Stomach (tissue), 4 donors: Measurements from ENCODE around the gene ASCC2.

Experiments used
- EP300 ChIP-seq: sonication (generic); formaldehyde crosslinking; IDR thresholded peaks from one replicate; pipeline ENCODE4 v1.6.1; 2017; ENCODE audit warnings: antibody characterized with exemption
- POLR2A ChIP-seq, 4 donors: fragments of 450-650 bp; IDR thresholded peaks; one replicate each; pipeline ENCODE4 v1.6.1; 2016; ENCODE audit warnings: antibody characterized with exemption in 4 of 4, control low read depth in 2 of 4, mild to moderate bottlenecking in 1 of 4, moderate library complexity in 1 of 4
- POLR2AphosphoS5 ChIP-seq, 3 donors: sonication (generic); formaldehyde crosslinking; IDR thresholded peaks; one replicate each; pipeline ENCODE4 v1.6.1; 2016; ENCODE audit warnings: antibody characterized with exemption in 3 of 3
- TF ChIP-seq, protein P1 (sequence below), 7 experiments: fragments of 450-650 bp in 4 of 7; fragments of 200-600 bp in 3 of 7; sonication (generic) in 3 of 7; IDR thresholded peaks; one replicate each; pipeline ENCODE4 v1.5.1; 2016 to 2019; ENCODE audit warnings: antibody characterized with exemption in 7 of 7, control low read depth in 2 of 7, mild to moderate bottlenecking in 1 of 7

DNA sequence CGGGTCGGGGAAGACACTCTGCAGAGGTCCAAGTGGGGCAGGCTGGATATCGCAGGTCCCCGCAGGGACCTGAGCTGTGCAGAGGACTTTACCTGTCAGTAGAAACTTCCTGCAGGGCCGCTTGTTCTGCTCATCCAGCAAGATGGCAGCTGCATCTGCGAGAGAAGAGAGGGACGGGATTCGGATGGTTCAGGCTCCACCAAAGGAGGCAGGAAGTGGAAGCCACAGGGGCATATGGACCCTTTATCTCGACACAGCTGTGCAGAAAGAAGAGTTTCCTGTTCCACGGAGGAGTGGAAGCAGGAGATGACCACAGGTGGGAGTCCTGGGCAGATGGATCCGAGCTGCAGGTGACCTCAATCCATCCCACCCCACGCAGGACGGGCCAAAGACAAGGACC lies 95.7 kb downstream of the ASCC2 start:
- TF ChIP-seq, protein P1, sequence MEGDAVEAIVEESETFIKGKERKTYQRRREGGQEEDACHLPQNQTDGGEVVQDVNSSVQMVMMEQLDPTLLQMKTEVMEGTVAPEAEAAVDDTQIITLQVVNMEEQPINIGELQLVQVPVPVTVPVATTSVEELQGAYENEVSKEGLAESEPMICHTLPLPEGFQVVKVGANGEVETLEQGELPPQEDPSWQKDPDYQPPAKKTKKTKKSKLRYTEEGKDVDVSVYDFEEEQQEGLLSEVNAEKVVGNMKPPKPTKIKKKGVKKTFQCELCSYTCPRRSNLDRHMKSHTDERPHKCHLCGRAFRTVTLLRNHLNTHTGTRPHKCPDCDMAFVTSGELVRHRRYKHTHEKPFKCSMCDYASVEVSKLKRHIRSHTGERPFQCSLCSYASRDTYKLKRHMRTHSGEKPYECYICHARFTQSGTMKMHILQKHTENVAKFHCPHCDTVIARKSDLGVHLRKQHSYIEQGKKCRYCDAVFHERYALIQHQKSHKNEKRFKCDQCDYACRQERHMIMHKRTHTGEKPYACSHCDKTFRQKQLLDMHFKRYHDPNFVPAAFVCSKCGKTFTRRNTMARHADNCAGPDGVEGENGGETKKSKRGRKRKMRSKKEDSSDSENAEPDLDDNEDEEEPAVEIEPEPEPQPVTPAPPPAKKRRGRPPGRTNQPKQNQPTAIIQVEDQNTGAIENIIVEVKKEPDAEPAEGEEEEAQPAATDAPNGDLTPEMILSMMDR (IDR thresholded peaks at IDR 0.05): no peak
- TF ChIP-seq EP300: no peak
- TF ChIP-seq POLR2AphosphoS5 (IDR thresholded peaks at IDR 0.05): no peak
- TF ChIP-seq POLR2A (IDR thresholded peaks at IDR 0.05): no peak
